Spleen (tissue), 11 donors: ENCODE results near the gene BIN1. TPM values are rescaled to one million over a fixed set of nuclear protein-coding genes. Genes with fewer than 3 reads are reported as not detected.

Experiments
- DNase-seq: peaks from one replicate; pipeline ENCODE4 v3.0.0-alpha.2; 2020
- H3K27ac ChIP-seq, 8 donors: fragments of 200-600 bp; sonication (generic) in 7 of 8; 1 replicate in 4 of 8; 2 replicates in 4 of 8; pipeline versions ENCODE4 v1.5.0 to v1.8.0; 2016 to 2021; ENCODE audit warnings: inconsistent platforms in 4 of 8, mild to moderate bottlenecking in 4 of 8, moderate library complexity in 1 of 8
- H3K27me3 ChIP-seq, 7 donors: fragments of 200-600 bp; sonication (generic) in 6 of 7; replicated peaks in 1 of 7; 1 replicate in 4 of 7; 2 replicates in 3 of 7; pipeline versions ENCODE4 v1.5.0 to v1.8.0; 2016 to 2021; ENCODE audit warnings: inconsistent platforms in 3 of 7, mild to moderate bottlenecking in 1 of 7
- H3K36me3 ChIP-seq, 6 donors: fragments of 200-600 bp; sonication (generic) in 5 of 6; 1 replicate in 4 of 6; 2 replicates in 2 of 6; pipeline versions ENCODE4 v1.5.0 to v1.8.0; 2016 to 2021; ENCODE audit warnings: inconsistent platforms in 2 of 6
- H3K4me1 ChIP-seq, 6 donors: fragments of 200-600 bp; sonication (generic) in 5 of 6; 1 replicate in 3 of 6; 2 replicates in 3 of 6; pipeline versions ENCODE4 v1.5.0 to v1.8.0; 2016 to 2021; ENCODE audit warnings: inconsistent platforms in 3 of 6
- H3K4me3 ChIP-seq, 8 donors: fragments of 200-600 bp; sonication (generic) in 7 of 8; 1 replicate in 4 of 8; 2 replicates in 4 of 8; pipeline versions ENCODE4 v1.5.0 to v1.8.0; 2016 to 2021; ENCODE audit warnings: inconsistent platforms in 4 of 8, mild to moderate bottlenecking in 4 of 8, moderate library complexity in 2 of 8
- H3K9me3 ChIP-seq, 8 donors: fragments of 200-600 bp; sonication (generic) in 7 of 8; 1 replicate in 4 of 8; 2 replicates in 4 of 8; pipeline versions ENCODE4 v1.5.0 to v1.8.0; 2016 to 2021; ENCODE audit warnings: inconsistent platforms in 4 of 8
- CTCF ChIP-seq, 11 experiments: fragments of 200-600 bp in 7 of 11; fragments of 450-650 bp in 4 of 11; sonication (generic) in 4 of 11; IDR thresholded peaks in 8 of 11; conservative IDR thresholded peaks in 3 of 11; 1 replicate in 7 of 11; 2 replicates in 4 of 11; pipeline versions ENCODE4 v1.4.0 to v1.8.0; 2016 to 2021; ENCODE audit warnings: antibody characterized with exemption in 11 of 11, inconsistent platforms in 4 of 11, mild to moderate bottlenecking in 1 of 11
- POLR2A ChIP-seq, 3 donors: fragments of 450-650 bp; IDR thresholded peaks; one replicate each; pipeline ENCODE4 v1.5.1; 2017; ENCODE audit warnings: antibody characterized with exemption in 3 of 3, mild to moderate bottlenecking in 1 of 3
- POLR2AphosphoS5 ChIP-seq, 3 donors: sonication (generic); formaldehyde crosslinking; IDR thresholded peaks; one replicate each; pipeline ENCODE4 v1.5.1; 2017; ENCODE audit warnings: antibody characterized with exemption in 3 of 3
- WGBS, 5 donors: extraction: QIAGEN DNeasy Blood & Tissue Kit in 3 of 5; methylation state at CpG; one replicate each; pipeline versions ENCODE4 v1.1.5 to v1.1.7; 2013 to 2018; 5-methylcytosine and 5-hydroxymethylcytosine counted together
- intact Hi-C: fragments of 100-400 bp; cut with DNase I; formaldehyde crosslinking; loops from one replicate; pipeline ENCODE4 v1.15.0; 2023; ENCODE audit warnings: low total_unique reads
- polyA plus RNA-seq, 3 donors: library from polyadenylated mRNA; stranded (reverse); fragments of 200-250 nt; gene quantifications; one replicate each; pipeline ENCODE4 v1.2.1, GENCODE V29; 2013
- total RNA-seq, 7 donors: library from RNA; depleted of rRNA in 3 of 7; stranded (reverse); fragments of >200 nt in 3 of 7; fragmentation: NEBNext Ultra II Directional in 4 of 7; extraction: Animal tissue kit (Norgen Biotek cat#: 25700) in 4 of 7; gene quantifications; one replicate each; pipeline versions ENCODE4 v1.1.0 to v1.2.1, GENCODE V29; 2016 to 2021
- donor health status: healthy with polysubstance abuse.
- donor health status: DM: no; HTN: no; CAD: no; lungs with moderate emphysema.
- donor health status: DM: no; HTN: no; CAD: no.
- donor health status: Bipolar disorder and iron deficiency.
- donor health status: healthy.
- donor health status: DM: no; HTN: no; CAD: no.
- donor health status: DM: yes; HTN: yes; CAD: no.

The BIN1 gene
- total and polyA plus RNA-seq, 10 donors, result 57.2 to 123 (median 70.4) TPM

GRCh38 chr2:127040169-127040568 is 66.8 kb downstream of the BIN1 start:
- no peaks in the 10 kb centered on the region for H3K36me3 ChIP-seq
- H3K27me3 ChIP-seq, result no peaks in the 10 kb centered on the region
- no peaks in the 10 kb centered on the region for H3K9me3 ChIP-seq
- H3K27ac ChIP-seq, result no peak overlapping the region
- no peak overlapping the region for H3K4me3 ChIP-seq
- intact Hi-C loops, result no loop called here
- no peaks in the 10 kb centered on the region for H3K4me1 ChIP-seq
- no peak for TF ChIP-seq POLR2A (IDR thresholded peaks at IDR 0.05)
- TF ChIP-seq CTCF (IDR thresholded peaks at IDR 0.05 in 8 of 11, conservative IDR thresholded peaks at IDR 0.05 in 3 of 11), result no peak
- no peak for TF ChIP-seq POLR2AphosphoS5 (IDR thresholded peaks at IDR 0.05)
- DNase-seq, result no peak
- 69 to 78% (median 76%) methylated on average over 2 of the region's 2 CpGs for WGBS, 5 donors

DNA sequence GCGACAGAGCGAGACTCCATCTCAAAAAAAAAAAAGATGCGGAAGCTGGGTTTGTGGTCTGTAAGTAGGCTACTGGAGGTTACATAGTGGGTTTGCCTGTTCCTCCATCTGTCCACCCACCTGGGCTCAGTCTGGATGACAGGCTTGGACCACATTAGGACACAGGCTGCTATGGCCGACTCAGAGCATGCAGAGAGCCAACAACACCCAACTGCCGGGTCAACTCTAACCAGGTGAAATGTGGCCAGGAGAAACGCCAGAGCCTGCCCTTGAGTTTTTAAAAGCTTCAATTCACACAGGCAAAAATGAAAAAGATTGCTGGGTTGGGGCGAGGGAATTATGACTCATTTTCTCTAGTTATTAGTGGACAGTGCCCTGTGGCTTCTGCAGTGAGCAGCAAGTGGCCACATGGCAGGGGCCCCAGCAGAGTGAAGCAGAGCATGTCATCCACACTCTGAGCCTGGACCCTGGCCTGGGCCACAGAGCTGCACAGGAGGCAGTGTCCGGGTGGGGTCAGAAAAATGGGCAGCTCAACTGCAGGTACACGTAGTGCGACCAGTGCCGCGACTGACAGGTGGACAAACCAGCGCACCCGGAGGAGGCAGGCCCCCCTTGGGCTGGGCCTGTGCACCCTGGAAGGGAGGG is 67.4 kb downstream of the BIN1 start:
- H3K27ac ChIP-seq, result no peak overlapping the region
- H3K4me1 ChIP-seq, result no peaks in the 10 kb centered on the region
- 70 to 91% (median 86%) methylated on average over 13 to 14 of the region's 14 CpGs for WGBS, 5 donors
- H3K36me3 ChIP-seq, result no peaks in the 10 kb centered on the region
- TF ChIP-seq CTCF (IDR thresholded peaks at IDR 0.05 in 8 of 11, conservative IDR thresholded peaks at IDR 0.05 in 3 of 11), result no peak
- TF ChIP-seq POLR2A (IDR thresholded peaks at IDR 0.05), result no peak
- TF ChIP-seq POLR2AphosphoS5 (IDR thresholded peaks at IDR 0.05), result no peak
- intact Hi-C loops, result no loop called here
- H3K4me3 ChIP-seq, result no peak overlapping the region
- H3K27me3 ChIP-seq, result no peaks in the 10 kb centered on the region
- peak; percentile 73 for DNase-seq
- no peaks in the 10 kb centered on the region for H3K9me3 ChIP-seq

DNA sequence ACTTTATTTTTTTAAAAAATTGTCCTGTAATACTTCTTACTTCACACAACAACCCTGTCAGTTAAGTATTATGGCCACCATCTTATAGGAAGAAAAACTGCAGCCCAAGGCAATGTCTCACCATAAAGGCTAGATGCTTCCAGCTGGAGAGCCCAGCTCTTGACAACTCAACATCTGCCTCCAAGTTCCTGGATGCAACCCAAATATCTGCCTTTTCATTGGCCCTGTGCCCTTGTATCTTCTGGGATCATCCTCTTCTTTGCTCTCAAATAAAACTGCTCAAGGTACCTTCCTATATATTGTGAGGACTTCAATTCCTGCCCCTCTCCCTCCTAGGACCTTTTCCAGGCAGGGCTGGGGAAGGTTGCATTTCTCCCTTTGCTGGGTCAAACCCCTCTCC is 69.5 kb downstream of the BIN1 start:
- no peaks in the 10 kb centered on the region for H3K9me3 ChIP-seq
- no peaks in the 10 kb centered on the region for H3K4me1 ChIP-seq
- no peak for TF ChIP-seq CTCF (IDR thresholded peaks at IDR 0.05 in 8 of 11, conservative IDR thresholded peaks at IDR 0.05 in 3 of 11)
- TF ChIP-seq POLR2AphosphoS5 (IDR thresholded peaks at IDR 0.05), result no peak
- no peak for TF ChIP-seq POLR2A (IDR thresholded peaks at IDR 0.05)
- no peak for DNase-seq
- H3K27me3 ChIP-seq, result no peaks in the 10 kb centered on the region
- H3K4me3 ChIP-seq, result no peak overlapping the region
- H3K36me3 ChIP-seq, result no peaks in the 10 kb centered on the region
- intact Hi-C loops, result no loop called here
- no peak overlapping the region for H3K27ac ChIP-seq

GRCh38 chr2:127034883-127035611 is 71.9 kb downstream of the BIN1 start:
- no peak for DNase-seq
- Histone ChIP-seq H3K9me3 (no peaks in the 10 kb centered on the region), H3K36me3 (no peaks in the 10 kb centered on the region), H3K4me3 (no peak overlapping the region), H3K27me3 (peaks cover 0 to 20% (median 0%) of the 10 kb centered on the region in 7 donors), H3K27ac (no peak overlapping the region), H3K4me1 (no peaks in the 10 kb centered on the region)
- intact Hi-C loops, result no loop called here
- 85 to 92% (median 88%) methylated on average over 11 of the region's 11 CpGs for WGBS, 5 donors
- TF ChIP-seq CTCF (IDR thresholded peaks at IDR 0.05 in 8 of 11, conservative IDR thresholded peaks at IDR 0.05 in 3 of 11) (no peak), POLR2A (IDR thresholded peaks at IDR 0.05) (no peak), POLR2AphosphoS5 (IDR thresholded peaks at IDR 0.05) (no peak)
